ENCODE data around the gene HOXC4. TPM values are rescaled to one million over a fixed set of nuclear protein-coding genes. Genes with fewer than 3 reads are reported as not detected.

Gene HOXC4
- polyA plus RNA-seq, 1 donor from 2014 or later: not detected

DNA sequence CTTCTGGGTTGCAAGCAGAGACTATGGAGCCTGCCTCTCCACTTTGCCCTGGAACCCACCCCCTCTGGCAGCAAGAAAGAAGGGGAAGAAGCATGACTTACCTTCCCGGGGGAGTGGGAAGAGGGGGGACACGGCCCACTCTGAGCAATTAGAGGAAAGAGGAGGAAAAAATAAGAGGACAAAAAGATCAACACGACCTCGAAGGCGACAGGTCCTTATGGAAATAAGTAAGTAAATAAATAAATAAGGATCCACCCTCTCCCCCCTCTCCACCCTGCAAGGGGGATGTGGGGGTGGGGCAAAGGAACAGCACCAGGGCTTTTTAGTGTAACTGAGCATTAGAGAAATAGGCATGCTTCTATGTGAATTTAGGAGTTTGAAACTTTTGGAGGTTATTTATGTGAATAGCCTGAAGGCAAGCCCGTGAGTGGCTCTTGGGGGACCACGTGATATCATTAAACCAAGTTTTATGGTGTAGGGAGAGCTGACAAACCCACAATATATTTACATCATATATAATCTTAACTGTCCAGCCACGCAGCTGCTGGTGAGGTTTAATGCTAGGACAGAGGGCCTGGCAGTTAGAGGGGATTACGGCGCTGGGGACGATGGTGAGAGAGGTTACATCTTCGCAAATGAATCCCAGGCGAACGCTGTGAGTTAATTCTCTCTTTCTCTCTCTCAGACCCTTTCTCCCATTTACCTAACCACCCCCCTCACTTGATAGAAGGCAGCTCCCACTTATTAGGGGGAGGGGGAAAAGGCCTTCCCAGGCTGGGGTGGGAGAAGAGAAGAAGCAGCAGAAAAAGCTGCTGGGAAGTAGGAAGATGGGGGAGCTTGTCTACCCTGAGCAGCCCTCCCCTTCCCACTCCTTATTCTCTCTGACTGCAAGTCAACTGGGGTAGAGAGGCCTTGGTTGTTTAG, 16.0 kb upstream of the HOXC4 start:
- Histone ChIP-seq H3K36me3 (ENCODE audit: insufficient read depth, low read length) (no peaks in the 10 kb centered on the region), H3K27me3 (ENCODE audit: insufficient read depth, low read depth, low read length) (peaks cover 99% of the 10 kb centered on the region), H3K4me2 (ENCODE audit: low read length) (no peak overlapping the region), H2AFZ (ENCODE audit: low read depth, low read length) (no peak overlapping the region), H3F3A (ENCODE audit: insufficient read depth, low read length, poor library complexity, severe bottlenecking) (no peaks in the 10 kb centered on the region), H3K9ac (ENCODE audit: low read length) (no peak overlapping the region), H3K27ac (ENCODE audit: low read length) (no peak overlapping the region), H3K79me2 (replicated peaks; ENCODE audit: insufficient read depth, low read length) (no peaks in the 10 kb centered on the region), H3K9me2 (ENCODE audit: insufficient read depth, low read length) (no peaks in the 10 kb centered on the region), H3K4me3 (ENCODE audit: low read length) (no peak overlapping the region), H4K20me1 (ENCODE audit: insufficient read depth) (no peaks in the 10 kb centered on the region), H3K9me3 (ENCODE audit: low read length) (no peaks in the 10 kb centered on the region)
- TF ChIP-seq, protein P1, sequence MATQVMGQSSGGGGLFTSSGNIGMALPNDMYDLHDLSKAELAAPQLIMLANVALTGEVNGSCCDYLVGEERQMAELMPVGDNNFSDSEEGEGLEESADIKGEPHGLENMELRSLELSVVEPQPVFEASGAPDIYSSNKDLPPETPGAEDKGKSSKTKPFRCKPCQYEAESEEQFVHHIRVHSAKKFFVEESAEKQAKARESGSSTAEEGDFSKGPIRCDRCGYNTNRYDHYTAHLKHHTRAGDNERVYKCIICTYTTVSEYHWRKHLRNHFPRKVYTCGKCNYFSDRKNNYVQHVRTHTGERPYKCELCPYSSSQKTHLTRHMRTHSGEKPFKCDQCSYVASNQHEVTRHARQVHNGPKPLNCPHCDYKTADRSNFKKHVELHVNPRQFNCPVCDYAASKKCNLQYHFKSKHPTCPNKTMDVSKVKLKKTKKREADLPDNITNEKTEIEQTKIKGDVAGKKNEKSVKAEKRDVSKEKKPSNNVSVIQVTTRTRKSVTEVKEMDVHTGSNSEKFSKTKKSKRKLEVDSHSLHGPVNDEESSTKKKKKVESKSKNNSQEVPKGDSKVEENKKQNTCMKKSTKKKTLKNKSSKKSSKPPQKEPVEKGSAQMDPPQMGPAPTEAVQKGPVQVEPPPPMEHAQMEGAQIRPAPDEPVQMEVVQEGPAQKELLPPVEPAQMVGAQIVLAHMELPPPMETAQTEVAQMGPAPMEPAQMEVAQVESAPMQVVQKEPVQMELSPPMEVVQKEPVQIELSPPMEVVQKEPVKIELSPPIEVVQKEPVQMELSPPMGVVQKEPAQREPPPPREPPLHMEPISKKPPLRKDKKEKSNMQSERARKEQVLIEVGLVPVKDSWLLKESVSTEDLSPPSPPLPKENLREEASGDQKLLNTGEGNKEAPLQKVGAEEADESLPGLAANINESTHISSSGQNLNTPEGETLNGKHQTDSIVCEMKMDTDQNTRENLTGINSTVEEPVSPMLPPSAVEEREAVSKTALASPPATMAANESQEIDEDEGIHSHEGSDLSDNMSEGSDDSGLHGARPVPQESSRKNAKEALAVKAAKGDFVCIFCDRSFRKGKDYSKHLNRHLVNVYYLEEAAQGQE (IDR thresholded peaks at IDR 0.05; ENCODE audit: borderline replicate concordance): no peak
- no peak for TF ChIP-seq RAD21 (conservative IDR thresholded peaks at IDR 0.05)
- TF ChIP-seq EP300 (conservative IDR thresholded peaks at IDR 0.05; ENCODE audit: poor library complexity, severe bottlenecking): no peak
- TF ChIP-seq, protein P2, sequence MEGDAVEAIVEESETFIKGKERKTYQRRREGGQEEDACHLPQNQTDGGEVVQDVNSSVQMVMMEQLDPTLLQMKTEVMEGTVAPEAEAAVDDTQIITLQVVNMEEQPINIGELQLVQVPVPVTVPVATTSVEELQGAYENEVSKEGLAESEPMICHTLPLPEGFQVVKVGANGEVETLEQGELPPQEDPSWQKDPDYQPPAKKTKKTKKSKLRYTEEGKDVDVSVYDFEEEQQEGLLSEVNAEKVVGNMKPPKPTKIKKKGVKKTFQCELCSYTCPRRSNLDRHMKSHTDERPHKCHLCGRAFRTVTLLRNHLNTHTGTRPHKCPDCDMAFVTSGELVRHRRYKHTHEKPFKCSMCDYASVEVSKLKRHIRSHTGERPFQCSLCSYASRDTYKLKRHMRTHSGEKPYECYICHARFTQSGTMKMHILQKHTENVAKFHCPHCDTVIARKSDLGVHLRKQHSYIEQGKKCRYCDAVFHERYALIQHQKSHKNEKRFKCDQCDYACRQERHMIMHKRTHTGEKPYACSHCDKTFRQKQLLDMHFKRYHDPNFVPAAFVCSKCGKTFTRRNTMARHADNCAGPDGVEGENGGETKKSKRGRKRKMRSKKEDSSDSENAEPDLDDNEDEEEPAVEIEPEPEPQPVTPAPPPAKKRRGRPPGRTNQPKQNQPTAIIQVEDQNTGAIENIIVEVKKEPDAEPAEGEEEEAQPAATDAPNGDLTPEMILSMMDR (IDR thresholded peaks at IDR 0.05; ENCODE audit: poor library complexity, severe bottlenecking): no peak
- TF ChIP-seq EZH2 (IDR thresholded peaks at IDR 0.05; ENCODE audit: borderline replicate concordance, insufficient read depth, low read length, poor library complexity, severe bottlenecking): no peak
- no peak for TF ChIP-seq POLR2AphosphoS5 (IDR thresholded peaks at IDR 0.05)
- TF ChIP-seq SMC3 (conservative IDR thresholded peaks at IDR 0.05; ENCODE audit: poor library complexity): no peak
- TF ChIP-seq MXI1 (conservative IDR thresholded peaks at IDR 0.05; ENCODE audit: poor library complexity, severe bottlenecking): no peak
- no peak for TF ChIP-seq TAF1 (IDR thresholded peaks at IDR 0.05; ENCODE audit: low read depth)

DNA sequence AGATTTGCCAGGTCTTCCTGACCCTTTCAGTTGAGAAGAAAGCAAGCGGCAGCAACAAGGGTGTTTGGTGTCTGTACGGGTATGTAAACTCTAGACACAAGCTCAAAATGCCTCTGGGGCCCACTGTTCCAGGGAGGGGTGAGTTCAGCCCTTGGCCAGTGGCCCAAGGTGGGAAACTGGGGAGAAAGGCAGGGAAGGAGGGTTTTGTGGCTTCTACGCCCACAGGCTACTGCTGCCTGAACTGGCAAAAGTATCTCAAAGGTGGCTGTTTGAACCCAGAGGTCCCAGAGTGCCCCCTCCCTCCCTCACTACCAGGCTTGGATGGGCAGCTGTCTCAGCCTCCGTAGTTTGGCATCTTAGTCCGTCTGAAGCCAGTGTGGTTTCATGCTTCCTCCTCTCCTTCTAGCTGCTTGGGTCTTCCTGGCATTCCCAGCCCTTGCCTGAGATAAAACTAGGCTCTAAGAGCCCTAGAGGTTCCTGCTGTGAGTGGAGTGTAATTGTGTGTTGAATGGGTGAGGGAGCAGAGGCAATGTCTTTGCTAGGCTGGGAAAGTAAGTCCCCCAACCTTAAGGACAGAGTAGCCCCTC, 15.3 kb upstream of the HOXC4 start:
- no peak overlapping the region for H2AFZ ChIP-seq (ENCODE audit: low read depth, low read length)
- no peaks in the 10 kb centered on the region for H3K9me3 ChIP-seq (ENCODE audit: low read length)
- no peaks in the 10 kb centered on the region for H4K20me1 ChIP-seq (ENCODE audit: insufficient read depth)
- TF ChIP-seq POLR2AphosphoS5 (IDR thresholded peaks at IDR 0.05) (no peak), SMC3 (conservative IDR thresholded peaks at IDR 0.05; ENCODE audit: poor library complexity) (no peak), TAF1 (IDR thresholded peaks at IDR 0.05; ENCODE audit: low read depth) (no peak), EZH2 (IDR thresholded peaks at IDR 0.05; ENCODE audit: borderline replicate concordance, insufficient read depth, low read length, poor library complexity, severe bottlenecking) (no peak), MXI1 (conservative IDR thresholded peaks at IDR 0.05; ENCODE audit: poor library complexity, severe bottlenecking) (no peak), RAD21 (conservative IDR thresholded peaks at IDR 0.05) (no peak), EP300 (conservative IDR thresholded peaks at IDR 0.05; ENCODE audit: poor library complexity, severe bottlenecking) (no peak)
- TF ChIP-seq, protein P1 (IDR thresholded peaks at IDR 0.05; ENCODE audit: borderline replicate concordance): no peak
- TF ChIP-seq, protein P2 (IDR thresholded peaks at IDR 0.05; ENCODE audit: poor library complexity, severe bottlenecking): no peak
- H3K4me3 ChIP-seq (ENCODE audit: low read length): no peak overlapping the region
- H3K4me2 ChIP-seq (ENCODE audit: low read length): no peak overlapping the region
- no peaks in the 10 kb centered on the region for H3K9me2 ChIP-seq (ENCODE audit: insufficient read depth, low read length)
- H3K27ac ChIP-seq (ENCODE audit: low read length): no peak overlapping the region
- H3K36me3 ChIP-seq (ENCODE audit: insufficient read depth, low read length): no peaks in the 10 kb centered on the region
- no peaks in the 10 kb centered on the region for H3F3A ChIP-seq (ENCODE audit: insufficient read depth, low read length, poor library complexity, severe bottlenecking)
- H3K27me3 ChIP-seq (ENCODE audit: insufficient read depth, low read depth, low read length): peaks cover 99% of the 10 kb centered on the region
- H3K9ac ChIP-seq (ENCODE audit: low read length): no peak overlapping the region
- H3K79me2 ChIP-seq (replicated peaks; ENCODE audit: insufficient read depth, low read length): no peaks in the 10 kb centered on the region
